Measurements from ENCODE around the gene DDR1. TPM values are rescaled to one million over a fixed set of nuclear protein-coding genes. Genes with fewer than 3 reads are reported as not detected.

DDR1 gene
- total RNA-seq, 2 experiments from 2014 or later = 6.5 to 6.6 TPM

DNA sequence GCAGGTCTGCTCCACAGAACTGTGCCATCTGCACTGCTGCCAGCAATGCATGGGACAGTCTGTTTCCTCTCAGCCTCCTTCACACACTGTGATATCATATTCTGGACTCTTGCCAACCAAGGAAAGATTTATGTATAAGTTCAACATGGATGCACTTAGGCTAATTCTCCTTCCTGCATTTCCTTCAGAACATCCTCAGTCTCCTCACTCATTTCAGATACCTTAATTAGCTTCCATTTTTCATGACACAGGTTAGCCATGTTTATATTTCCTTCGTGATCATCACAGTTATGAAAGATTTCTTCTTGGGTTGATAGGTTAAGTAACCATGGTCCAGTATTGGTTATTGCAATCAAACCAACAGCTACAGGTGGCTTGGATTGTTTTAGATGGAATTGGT is 46.4 kb upstream of the DDR1 start:
- no peaks in the 10 kb centered on the region for H3K27me3 ChIP-seq (ENCODE audit: control insufficient read depth in 1 of 2, insufficient read depth in 2 of 2, low read length in 2 of 2)
- Mint-ChIP-seq H3K4me1 (ENCODE audit: low read depth) (peaks cover 17% of the 10 kb centered on the region), H3K4me3 (no peak overlapping the region), H3K27ac (no peak overlapping the region), H3K27me3 (no peaks in the 10 kb centered on the region), H3K36me3 (ENCODE audit: low read depth) (no peaks in the 10 kb centered on the region), H3K9me3 (no peaks in the 10 kb centered on the region)
- H3K36me3 ChIP-seq (ENCODE audit: insufficient read depth, low read length) = no peaks in the 10 kb centered on the region
- TF ChIP-seq, protein P1, sequence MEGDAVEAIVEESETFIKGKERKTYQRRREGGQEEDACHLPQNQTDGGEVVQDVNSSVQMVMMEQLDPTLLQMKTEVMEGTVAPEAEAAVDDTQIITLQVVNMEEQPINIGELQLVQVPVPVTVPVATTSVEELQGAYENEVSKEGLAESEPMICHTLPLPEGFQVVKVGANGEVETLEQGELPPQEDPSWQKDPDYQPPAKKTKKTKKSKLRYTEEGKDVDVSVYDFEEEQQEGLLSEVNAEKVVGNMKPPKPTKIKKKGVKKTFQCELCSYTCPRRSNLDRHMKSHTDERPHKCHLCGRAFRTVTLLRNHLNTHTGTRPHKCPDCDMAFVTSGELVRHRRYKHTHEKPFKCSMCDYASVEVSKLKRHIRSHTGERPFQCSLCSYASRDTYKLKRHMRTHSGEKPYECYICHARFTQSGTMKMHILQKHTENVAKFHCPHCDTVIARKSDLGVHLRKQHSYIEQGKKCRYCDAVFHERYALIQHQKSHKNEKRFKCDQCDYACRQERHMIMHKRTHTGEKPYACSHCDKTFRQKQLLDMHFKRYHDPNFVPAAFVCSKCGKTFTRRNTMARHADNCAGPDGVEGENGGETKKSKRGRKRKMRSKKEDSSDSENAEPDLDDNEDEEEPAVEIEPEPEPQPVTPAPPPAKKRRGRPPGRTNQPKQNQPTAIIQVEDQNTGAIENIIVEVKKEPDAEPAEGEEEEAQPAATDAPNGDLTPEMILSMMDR (IDR thresholded peaks at IDR 0.05) = no peak
- CTCF ChIA-PET = no interaction called here
- POLR2A ChIA-PET = no interaction called here
- ATAC-seq (ENCODE audit: poor library complexity) (no peak), DNase-seq (no peak)
- no peak overlapping the region for H3K4me3 ChIP-seq (ENCODE audit: low read length)
- H3K4me1 ChIP-seq (ENCODE audit: insufficient read depth, low read length) = peaks cover 35% of the 10 kb centered on the region
- intact Hi-C loops (cut with DNase I, micrococcal nuclease) = no loop called here
- H3K27ac ChIP-seq (ENCODE audit: low read depth in 1 of 2, low read length in 2 of 2) = no peak overlapping the region
- no peaks in the 10 kb centered on the region for H3K9me3 ChIP-seq (ENCODE audit: control insufficient read depth in 1 of 2, insufficient read depth in 1 of 2, low read length in 2 of 2)

DNA sequence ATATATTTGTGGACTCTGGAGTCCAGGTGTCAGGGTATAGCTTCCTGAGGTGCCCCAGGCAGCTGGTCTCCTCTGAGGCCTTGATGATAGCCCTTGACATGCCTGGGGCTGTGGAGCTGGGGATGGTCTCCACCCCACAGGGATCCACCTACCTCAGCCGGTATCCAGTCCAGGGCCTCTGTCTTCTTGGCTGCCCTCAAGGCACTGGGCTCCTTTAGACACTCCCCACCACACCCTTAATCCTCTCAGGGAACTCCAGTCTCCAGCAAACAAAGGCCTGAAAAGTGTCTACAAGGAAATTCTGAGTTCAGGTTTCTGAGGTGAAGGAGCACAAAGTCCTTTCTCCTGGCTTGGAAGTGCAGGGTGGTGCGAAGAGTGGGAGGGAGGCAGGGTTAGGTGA is 44.6 kb upstream of the DDR1 start:
- ChIA-PET CTCF (interaction anchor here (0.5 kb wide), 1 partner anchor 13 kb away, joined by 4 read pairs; no protein-coding TSS in a partner anchor), POLR2A (no interaction called here)
- intact Hi-C loops (cut with DNase I, micrococcal nuclease) = no loop called here

GRCh38 chr6:30840084-30840934 is 44.0 kb upstream of the DDR1 start:
- H3K27ac ChIP-seq (ENCODE audit: low read depth in 1 of 2, low read length in 2 of 2) = no peak overlapping the region
- Mint-ChIP-seq H3K9me3 (no peaks in the 10 kb centered on the region), H3K4me1 (ENCODE audit: low read depth) (peaks cover 16% of the 10 kb centered on the region), H3K36me3 (ENCODE audit: low read depth) (no peaks in the 10 kb centered on the region), H3K27ac (no peak overlapping the region), H3K4me3 (no peak overlapping the region), H3K27me3 (no peaks in the 10 kb centered on the region)
- ATAC-seq (ENCODE audit: poor library complexity) (no peak), DNase-seq (no peak)
- ChIA-PET CTCF (interaction anchor here (0.5 kb wide), 1 partner anchor 12 kb away, joined by 4 read pairs; no protein-coding TSS in a partner anchor), POLR2A (interaction anchor here (1.0 kb wide), 1 partner anchor 10 kb away, joined by 4 read pairs; no protein-coding TSS in a partner anchor)
- no peak overlapping the region for H3K4me3 ChIP-seq (ENCODE audit: low read length)
- H3K9me3 ChIP-seq (ENCODE audit: control insufficient read depth in 1 of 2, insufficient read depth in 1 of 2, low read length in 2 of 2) = no peaks in the 10 kb centered on the region
- H3K27me3 ChIP-seq (ENCODE audit: control insufficient read depth in 1 of 2, insufficient read depth in 2 of 2, low read length in 2 of 2) = no peaks in the 10 kb centered on the region
- intact Hi-C loops (cut with DNase I, micrococcal nuclease) = no loop called here
- H3K4me1 ChIP-seq (ENCODE audit: insufficient read depth, low read length) = peaks cover 32% of the 10 kb centered on the region
- H3K36me3 ChIP-seq (ENCODE audit: insufficient read depth, low read length) = no peaks in the 10 kb centered on the region
- TF ChIP-seq, protein P1 (IDR thresholded peaks at IDR 0.05) = no peak

More for the DNA sequence above, 44.6 kb upstream of the DDR1 start:
- TF ChIP-seq, protein P1 (IDR thresholded peaks at IDR 0.05) = no peak
- Mint-ChIP-seq H3K27me3 (no peaks in the 10 kb centered on the region), H3K4me3 (no peak overlapping the region), H3K36me3 (ENCODE audit: low read depth) (no peaks in the 10 kb centered on the region), H3K4me1 (ENCODE audit: low read depth) (peaks cover 22% of the 10 kb centered on the region), H3K9me3 (no peaks in the 10 kb centered on the region), H3K27ac (no peak overlapping the region)
- no peak for ATAC-seq (ENCODE audit: poor library complexity)
- no peak overlapping the region for H3K4me3 ChIP-seq (ENCODE audit: low read length)
- DNase-seq = no peak
- no peaks in the 10 kb centered on the region for H3K27me3 ChIP-seq (ENCODE audit: control insufficient read depth in 1 of 2, insufficient read depth in 2 of 2, low read length in 2 of 2)
- H3K27ac ChIP-seq (ENCODE audit: low read depth in 1 of 2, low read length in 2 of 2) = no peak overlapping the region
- H3K4me1 ChIP-seq (ENCODE audit: insufficient read depth, low read length) = peaks cover 38% of the 10 kb centered on the region
- H3K9me3 ChIP-seq (ENCODE audit: control insufficient read depth in 1 of 2, insufficient read depth in 1 of 2, low read length in 2 of 2) = no peaks in the 10 kb centered on the region
- no peaks in the 10 kb centered on the region for H3K36me3 ChIP-seq (ENCODE audit: insufficient read depth, low read length)
